Osteocyte (in vitro differentiated cells): ENCODE measurements around the gene WDHD1. TPM values are rescaled to one million over a fixed set of nuclear protein-coding genes. Genes with fewer than 3 reads are reported as not detected.

Experiments used
- DNase-seq: peaks from one replicate; pipeline ENCODE4 v3.0.0; 2021; ENCODE audit warnings: mixed read lengths; ENCODE audit not compliant: unreplicated experiment; ENCODE audit errors: extremely low spot score
- H3K27ac Mint-ChIP-seq: one replicate; pipeline ENCODE4 v1.8.0; 2021; ENCODE audit warnings: mild to moderate bottlenecking, mixed read lengths; ENCODE audit not compliant: unreplicated experiment
- H3K27me3 Mint-ChIP-seq: one replicate; pipeline ENCODE4 v1.8.0; 2021; ENCODE audit warnings: mixed read lengths; ENCODE audit not compliant: unreplicated experiment
- H3K36me3 Mint-ChIP-seq: one replicate; pipeline ENCODE4 v1.8.0; 2021; ENCODE audit warnings: mixed read lengths; ENCODE audit not compliant: unreplicated experiment
- H3K4me1 Mint-ChIP-seq: one replicate; pipeline ENCODE4 v1.8.0; 2021; ENCODE audit warnings: mixed read lengths; ENCODE audit not compliant: unreplicated experiment
- H3K4me3 Mint-ChIP-seq: one replicate; pipeline ENCODE4 v1.8.0; 2021; ENCODE audit warnings: mild to moderate bottlenecking, moderate library complexity, mixed read lengths; ENCODE audit not compliant: unreplicated experiment
- H3K9me3 Mint-ChIP-seq: one replicate; pipeline ENCODE4 v1.8.0; 2021; ENCODE audit warnings: mixed read lengths; ENCODE audit not compliant: unreplicated experiment
- total RNA-seq: library from RNA; stranded (reverse); gene quantifications from 2 replicates; pipeline ENCODE4 v1.2.1, GENCODE V29; 2021
- TF ChIP-seq, protein P1 (sequence below): fragments of 200-600 bp; sonication (generic); IDR thresholded peaks from 2 replicates; pipeline ENCODE4 v1.5.0; 2021; ENCODE audit warnings: antibody characterized with exemption, mild to moderate bottlenecking, moderate library complexity

WDHD1 gene
- total RNA-seq, 1 donor from 2014 or later, result 7.0 TPM

GRCh38 chr14:55053018-55053417 lies 26.1 kb upstream of the WDHD1 start:
- H3K27me3 Mint-ChIP-seq, result no peaks in the 10 kb centered on the region
- peaks cover 18% of the 10 kb centered on the region for H3K36me3 Mint-ChIP-seq
- H3K27ac Mint-ChIP-seq, result peak overlapping the region; percentile 98
- no peaks in the 10 kb centered on the region for H3K9me3 Mint-ChIP-seq
- DNase-seq, result no peak
- TF ChIP-seq, protein P1, sequence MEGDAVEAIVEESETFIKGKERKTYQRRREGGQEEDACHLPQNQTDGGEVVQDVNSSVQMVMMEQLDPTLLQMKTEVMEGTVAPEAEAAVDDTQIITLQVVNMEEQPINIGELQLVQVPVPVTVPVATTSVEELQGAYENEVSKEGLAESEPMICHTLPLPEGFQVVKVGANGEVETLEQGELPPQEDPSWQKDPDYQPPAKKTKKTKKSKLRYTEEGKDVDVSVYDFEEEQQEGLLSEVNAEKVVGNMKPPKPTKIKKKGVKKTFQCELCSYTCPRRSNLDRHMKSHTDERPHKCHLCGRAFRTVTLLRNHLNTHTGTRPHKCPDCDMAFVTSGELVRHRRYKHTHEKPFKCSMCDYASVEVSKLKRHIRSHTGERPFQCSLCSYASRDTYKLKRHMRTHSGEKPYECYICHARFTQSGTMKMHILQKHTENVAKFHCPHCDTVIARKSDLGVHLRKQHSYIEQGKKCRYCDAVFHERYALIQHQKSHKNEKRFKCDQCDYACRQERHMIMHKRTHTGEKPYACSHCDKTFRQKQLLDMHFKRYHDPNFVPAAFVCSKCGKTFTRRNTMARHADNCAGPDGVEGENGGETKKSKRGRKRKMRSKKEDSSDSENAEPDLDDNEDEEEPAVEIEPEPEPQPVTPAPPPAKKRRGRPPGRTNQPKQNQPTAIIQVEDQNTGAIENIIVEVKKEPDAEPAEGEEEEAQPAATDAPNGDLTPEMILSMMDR, result no peak
- H3K4me1 Mint-ChIP-seq, result peaks cover 29% of the 10 kb centered on the region
- peak overlapping the region; percentile 90 for H3K4me3 Mint-ChIP-seq

- Mint-ChIP-seq H3K4me1 (peaks cover 29% of the 10 kb centered on the region), H3K27ac (peak overlapping the region; percentile 98), H3K9me3 (no peaks in the 10 kb centered on the region), H3K36me3 (peaks cover 15% of the 10 kb centered on the region), H3K27me3 (no peaks in the 10 kb centered on the region), H3K4me3 (peak overlapping the region; percentile 90)
- TF ChIP-seq, protein P1, result no peak
- no peak for DNase-seq
These were observed 25.5 kb upstream of the WDHD1 start for GRCh38 chr14:55052269-55052930.

- Mint-ChIP-seq H3K27ac (peak within 1 kb of the TSS; percentile 100), H3K27me3 (no peaks in the 10 kb centered on the region), H3K36me3 (peaks cover 15% of the 10 kb centered on the region), H3K9me3 (no peaks in the 10 kb centered on the region), H3K4me1 (peaks cover 29% of the 10 kb centered on the region), H3K4me3 (peak within 1 kb of the TSS; percentile 90)
- TF ChIP-seq, protein P1, result peak; percentile 98
- peak; percentile 99 for DNase-seq
These were observed 24.7 kb upstream of the WDHD1 start, which contains the start of gene MAPK1IP1L for GRCh38 chr14:55051423-55052268. Gene MAPK1IP1L, plus strand, starts transcription at chr14:55051647. Its CDS starts 10,037 bp downstream, at chr14:55061684.

GRCh38 chr14:55051165-55051422 lies 24.2 kb upstream of the WDHD1 start:
- Mint-ChIP-seq H3K36me3 (peaks cover 15% of the 10 kb centered on the region), H3K4me1 (peaks cover 29% of the 10 kb centered on the region), H3K9me3 (no peaks in the 10 kb centered on the region), H3K4me3 (peak overlapping the region; percentile 90), H3K27me3 (no peaks in the 10 kb centered on the region), H3K27ac (peak overlapping the region; percentile 100)
- no peak for DNase-seq
- TF ChIP-seq, protein P1, result no peak

DNA sequence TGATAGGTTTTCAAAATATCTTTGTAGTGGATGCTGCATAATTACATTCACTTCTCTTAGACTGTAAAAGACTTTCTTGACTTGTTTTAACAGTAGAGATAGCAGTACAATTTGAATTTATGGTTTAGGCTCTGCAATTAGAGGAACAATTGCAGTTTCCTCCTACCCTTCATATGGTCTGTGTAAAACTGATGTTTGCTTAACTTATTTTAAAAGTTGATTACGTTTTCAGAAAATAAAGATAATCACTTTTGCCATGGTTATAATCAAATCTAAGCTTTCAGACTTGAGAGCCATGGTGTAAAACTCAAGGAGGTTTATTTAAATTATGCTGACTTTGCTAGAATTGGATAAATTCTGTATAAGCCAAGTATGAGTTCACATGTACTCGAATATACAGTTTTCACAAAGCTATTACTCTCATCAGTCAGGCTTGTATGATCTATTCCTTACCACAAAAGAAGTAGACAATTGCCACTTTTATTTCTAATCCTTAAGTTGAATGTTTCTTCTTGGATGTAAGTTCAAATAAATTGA lies 22.1 kb upstream of the WDHD1 start:
- no peak for DNase-seq
- peaks cover 11% of the 10 kb centered on the region for H3K36me3 Mint-ChIP-seq
- peaks cover 24% of the 10 kb centered on the region for H3K4me1 Mint-ChIP-seq
- TF ChIP-seq, protein P1, result no peak
- no peaks in the 10 kb centered on the region for H3K27me3 Mint-ChIP-seq
- H3K27ac Mint-ChIP-seq, result no peak overlapping the region
- no peaks in the 10 kb centered on the region for H3K9me3 Mint-ChIP-seq
- no peak overlapping the region for H3K4me3 Mint-ChIP-seq
